Suprapubic skin (tissue), 4 donors: ENCODE results near the gene TMEM44. TPM values are rescaled to one million over a fixed set of nuclear protein-coding genes. Genes with fewer than 3 reads are reported as not detected.
"Not testable (repeated sequence)": the region's sequence is repeated elsewhere in the genome, so short reads cannot be mapped to it uniquely, and the experiment has no call there.

Source experiments
- DNase-seq, 2 donors: peaks; one replicate each; pipeline ENCODE4 v3.0.0-alpha.2; 2019; ENCODE audit warnings: low spot score in 2 of 2
- H3K27ac ChIP-seq: fragments of 200-600 bp; sonication (generic); one replicate; pipeline ENCODE4 v1.5.1; 2019
- H3K27me3 ChIP-seq: fragments of 200-600 bp; sonication (generic); one replicate; pipeline ENCODE4 v1.5.1; 2019
- H3K36me3 ChIP-seq: fragments of 200-600 bp; sonication (generic); one replicate; pipeline ENCODE4 v1.5.1; 2019
- H3K4me1 ChIP-seq: fragments of 200-600 bp; sonication (generic); one replicate; pipeline ENCODE4 v1.5.1; 2019
- H3K4me3 ChIP-seq: fragments of 200-600 bp; sonication (generic); one replicate; pipeline ENCODE4 v1.5.1; 2019; ENCODE audit warnings: mild to moderate bottlenecking
- H3K9me3 ChIP-seq: fragments of 200-600 bp; sonication (generic); one replicate; pipeline ENCODE4 v1.5.1; 2019
- EP300 ChIP-seq: sonication (generic); formaldehyde crosslinking; IDR thresholded peaks from one replicate; pipeline ENCODE4 v1.6.1; 2017; ENCODE audit warnings: antibody characterized with exemption
- POLR2A ChIP-seq, 2 donors: fragments of 450-650 bp; IDR thresholded peaks; one replicate each; pipeline ENCODE4 v1.6.1; 2017; ENCODE audit warnings: antibody characterized with exemption in 2 of 2, mild to moderate bottlenecking in 2 of 2, moderate library complexity in 2 of 2
- POLR2AphosphoS5 ChIP-seq, 3 donors: sonication (generic); formaldehyde crosslinking; IDR thresholded peaks; one replicate each; pipeline ENCODE4 v1.6.1; 2017; ENCODE audit warnings: antibody characterized with exemption in 3 of 3
- WGBS: methylation state at CpG from one replicate; pipeline ENCODE4 v1.1.5; 2018; 5-methylcytosine and 5-hydroxymethylcytosine counted together
- total RNA-seq, 4 donors: library from RNA; depleted of rRNA; stranded (reverse); fragments of >200 nt; gene quantifications; one replicate each; pipeline ENCODE4 v1.1.0, GENCODE V29; 2016
- TF ChIP-seq, protein P1 (sequence below), 2 donors: fragments of 200-600 bp in 1 of 2; fragments of 450-650 bp in 1 of 2; sonication (generic) in 1 of 2; IDR thresholded peaks; one replicate each; pipeline ENCODE4 v1.5.1; 2016 to 2019; ENCODE audit warnings: antibody characterized with exemption in 2 of 2, mild to moderate bottlenecking in 1 of 2, moderate library complexity in 1 of 2

TMEM44 gene
- total RNA-seq, 4 donors from 2014 or later = 1.5 to 8.2 (median 4.7) TPM

DNA sequence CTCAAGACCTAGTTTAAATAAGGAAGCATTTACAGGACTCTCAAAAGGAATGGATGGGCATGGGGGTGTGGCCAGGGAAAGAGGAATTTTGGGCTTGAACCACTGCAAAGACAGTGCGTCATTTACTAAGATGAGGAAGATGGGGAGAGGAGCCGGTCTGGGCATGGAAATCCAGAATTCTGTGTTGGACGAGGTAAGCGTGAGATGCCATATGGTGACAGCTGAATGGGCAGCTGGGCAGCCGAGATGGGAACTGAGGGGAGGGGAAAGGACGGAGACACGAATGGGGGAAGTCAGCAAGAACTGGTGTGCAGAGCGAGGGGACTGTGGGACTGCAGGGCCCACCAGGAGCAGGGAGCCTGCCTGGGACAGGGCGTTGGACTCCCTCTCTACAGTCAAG lies 24.2 kb downstream of the TMEM44 start:
- Histone ChIP-seq H3K4me1 (no peaks in the 10 kb centered on the region), H3K27me3 (no peaks in the 10 kb centered on the region), H3K9me3 (no peaks in the 10 kb centered on the region), H3K27ac (no peak overlapping the region), H3K36me3 (peaks cover 13% of the 10 kb centered on the region), H3K4me3 (no peak overlapping the region)
- whole genome bisulfite sequencing = 89% methylated on average over 9 of the region's 9 CpGs
- no peak for DNase-seq
- TF ChIP-seq EP300 (no peak), POLR2A (IDR thresholded peaks at IDR 0.05) (no peak), POLR2AphosphoS5 (IDR thresholded peaks at IDR 0.05) (no peak)
- TF ChIP-seq, protein P1, sequence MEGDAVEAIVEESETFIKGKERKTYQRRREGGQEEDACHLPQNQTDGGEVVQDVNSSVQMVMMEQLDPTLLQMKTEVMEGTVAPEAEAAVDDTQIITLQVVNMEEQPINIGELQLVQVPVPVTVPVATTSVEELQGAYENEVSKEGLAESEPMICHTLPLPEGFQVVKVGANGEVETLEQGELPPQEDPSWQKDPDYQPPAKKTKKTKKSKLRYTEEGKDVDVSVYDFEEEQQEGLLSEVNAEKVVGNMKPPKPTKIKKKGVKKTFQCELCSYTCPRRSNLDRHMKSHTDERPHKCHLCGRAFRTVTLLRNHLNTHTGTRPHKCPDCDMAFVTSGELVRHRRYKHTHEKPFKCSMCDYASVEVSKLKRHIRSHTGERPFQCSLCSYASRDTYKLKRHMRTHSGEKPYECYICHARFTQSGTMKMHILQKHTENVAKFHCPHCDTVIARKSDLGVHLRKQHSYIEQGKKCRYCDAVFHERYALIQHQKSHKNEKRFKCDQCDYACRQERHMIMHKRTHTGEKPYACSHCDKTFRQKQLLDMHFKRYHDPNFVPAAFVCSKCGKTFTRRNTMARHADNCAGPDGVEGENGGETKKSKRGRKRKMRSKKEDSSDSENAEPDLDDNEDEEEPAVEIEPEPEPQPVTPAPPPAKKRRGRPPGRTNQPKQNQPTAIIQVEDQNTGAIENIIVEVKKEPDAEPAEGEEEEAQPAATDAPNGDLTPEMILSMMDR (IDR thresholded peaks at IDR 0.05) = no peak

DNA sequence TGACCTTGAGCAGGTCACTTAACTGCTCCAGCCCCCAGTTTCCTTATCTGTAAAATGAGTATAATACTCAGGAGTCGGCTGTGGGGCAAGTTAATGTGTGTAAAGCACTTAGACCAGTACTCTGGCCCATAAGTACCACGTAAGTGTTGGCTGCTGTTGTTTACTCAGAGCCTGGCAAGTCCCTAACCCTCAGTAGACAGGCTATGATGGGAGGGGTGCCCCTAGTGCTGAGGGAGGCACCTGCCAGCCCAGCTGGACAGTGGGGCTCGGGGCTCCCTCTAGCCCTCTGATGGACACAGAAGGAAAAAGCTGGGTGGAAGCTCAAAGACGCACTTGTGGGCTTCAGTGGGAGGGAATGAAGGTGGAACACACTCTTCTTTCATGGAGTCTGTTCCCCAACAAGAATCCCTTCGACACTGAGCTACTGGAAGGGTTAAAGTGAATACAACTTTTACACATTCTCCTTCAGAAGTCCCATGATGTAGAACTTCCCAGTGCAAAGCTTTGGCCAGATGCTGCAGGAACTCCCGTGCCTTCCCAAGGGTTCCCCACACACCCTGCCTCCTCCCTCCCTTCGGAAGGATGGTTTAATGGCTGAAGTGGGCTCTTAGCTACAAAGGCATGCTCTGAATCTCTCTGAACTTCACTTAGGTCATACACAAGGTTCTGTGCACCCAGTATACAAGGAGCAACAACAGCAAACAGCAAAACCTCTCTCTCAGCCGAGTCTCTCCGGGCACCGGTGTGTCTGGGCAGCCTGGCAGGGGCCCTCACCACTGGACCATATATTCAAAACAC lies 25.4 kb downstream of the TMEM44 start:
- no peak overlapping the region for H3K4me3 ChIP-seq
- no peaks in the 10 kb centered on the region for H3K9me3 ChIP-seq
- H3K4me1 ChIP-seq = no peaks in the 10 kb centered on the region
- no peaks in the 10 kb centered on the region for H3K27me3 ChIP-seq
- 90% methylated on average over 10 of the region's 10 CpGs for WGBS
- H3K27ac ChIP-seq = no peak overlapping the region
- no peak for DNase-seq
- H3K36me3 ChIP-seq = peaks cover 17% of the 10 kb centered on the region
- TF ChIP-seq EP300 (no peak), POLR2A (IDR thresholded peaks at IDR 0.05) (no peak), POLR2AphosphoS5 (IDR thresholded peaks at IDR 0.05) (no peak)
- TF ChIP-seq, protein P1 (IDR thresholded peaks at IDR 0.05) = no peak

DNA sequence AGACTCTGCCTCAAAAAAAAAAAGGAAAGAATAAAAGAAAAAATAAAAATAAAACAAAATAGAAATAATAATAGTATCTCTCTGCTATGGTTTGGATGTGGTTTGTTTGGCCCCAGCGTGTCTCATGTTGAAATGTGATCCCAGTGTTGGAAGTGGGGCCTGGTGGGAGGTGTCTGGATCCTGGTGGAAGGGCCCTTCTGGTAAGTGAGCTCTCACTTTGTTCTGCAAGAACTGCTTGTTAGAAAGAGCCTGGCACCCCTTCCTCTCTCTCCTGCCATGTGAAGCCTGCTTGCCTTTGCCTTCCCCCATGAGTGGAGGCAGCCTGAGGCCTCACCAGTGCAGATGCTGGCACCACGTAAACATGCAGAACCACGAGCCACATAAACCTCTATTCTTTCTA lies 26.3 kb downstream of the TMEM44 start:
- 89% methylated on average over 3 of the region's 3 CpGs for whole genome bisulfite sequencing
- Histone ChIP-seq H3K27ac (no peak overlapping the region), H3K4me1 (no peaks in the 10 kb centered on the region), H3K9me3 (no peaks in the 10 kb centered on the region), H3K36me3 (peaks cover 17% of the 10 kb centered on the region), H3K27me3 (no peaks in the 10 kb centered on the region), H3K4me3 (no peak overlapping the region)
- no peak for DNase-seq
- TF ChIP-seq, protein P1 (IDR thresholded peaks at IDR 0.05) = no peak
- TF ChIP-seq EP300 (no peak), POLR2A (IDR thresholded peaks at IDR 0.05) (no peak), POLR2AphosphoS5 (IDR thresholded peaks at IDR 0.05) (no peak)

DNA sequence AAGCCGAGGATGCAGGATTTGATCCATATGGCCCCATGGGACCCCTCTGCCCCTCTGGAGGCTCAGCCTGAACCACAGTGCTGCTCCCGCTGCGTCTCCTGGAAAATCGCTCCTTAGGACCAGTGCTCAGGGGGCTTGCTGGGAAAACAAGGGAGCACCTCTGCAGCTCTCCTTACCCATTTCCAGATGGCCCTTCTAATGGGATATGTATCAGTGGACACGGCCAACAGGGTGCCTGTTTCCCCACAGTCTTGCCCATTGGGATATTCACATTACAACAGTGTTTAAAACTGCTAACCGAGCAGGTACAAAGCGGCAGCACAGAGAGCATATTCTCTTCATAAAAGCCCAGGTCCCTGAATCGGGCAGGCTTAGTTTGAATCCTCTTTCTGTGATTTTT lies 27.1 kb downstream of the TMEM44 start:
- Histone ChIP-seq H3K36me3 (peaks cover 17% of the 10 kb centered on the region), H3K9me3 (no peaks in the 10 kb centered on the region), H3K4me1 (no peaks in the 10 kb centered on the region), H3K27me3 (no peaks in the 10 kb centered on the region), H3K4me3 (no peak overlapping the region), H3K27ac (no peak overlapping the region)
- WGBS = 100% methylated on average over 7 of the region's 8 CpGs
- no peak for DNase-seq
- TF ChIP-seq, protein P1 (IDR thresholded peaks at IDR 0.05) = no peak

DNA sequence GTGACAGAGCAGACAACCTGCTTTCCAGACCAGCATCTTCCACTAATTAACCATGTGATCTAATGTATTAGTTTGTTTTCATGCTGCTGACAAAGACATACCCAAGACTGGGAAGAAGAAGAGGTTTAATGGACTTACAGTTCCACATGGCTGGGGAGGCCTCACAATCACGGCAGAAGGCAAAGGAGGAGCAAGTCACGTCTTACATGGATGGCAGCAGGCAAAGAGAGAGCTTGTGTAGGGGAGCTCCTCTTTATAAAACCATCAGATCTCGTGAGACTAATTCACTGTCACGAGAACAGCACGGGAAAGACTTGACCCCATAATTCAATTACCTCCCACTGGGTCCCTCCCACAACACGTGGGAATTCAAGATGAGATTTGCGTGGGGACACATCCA lies 27.9 kb downstream of the TMEM44 start:
- H3K27me3 ChIP-seq, H3K4me3 ChIP-seq, DNase-seq, H3K9me3 ChIP-seq, H3K27ac ChIP-seq, H3K4me1 ChIP-seq: not testable (repeated sequence)
- WGBS = 87% methylated on average over 7 of the region's 7 CpGs
- H3K36me3 ChIP-seq = peaks cover 17% of the 10 kb centered on the region

DNA sequence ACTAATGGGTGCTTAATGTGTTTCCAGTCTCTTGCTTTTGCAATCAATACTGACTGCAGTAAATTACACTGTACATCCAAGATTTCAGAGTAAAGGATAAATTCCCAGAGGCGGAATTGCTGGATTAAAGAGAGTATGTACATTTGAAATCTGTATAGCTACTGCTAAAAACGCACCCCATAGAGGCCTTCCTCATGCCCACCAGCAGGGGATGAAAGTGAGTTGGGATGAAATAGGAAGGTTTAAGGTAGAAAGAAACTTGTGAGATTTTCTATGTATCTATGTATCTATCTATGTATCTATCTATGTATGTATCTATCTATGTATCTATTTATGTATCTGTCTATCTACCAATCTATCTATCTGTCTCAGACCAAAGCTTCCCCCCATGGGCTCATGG lies 28.4 kb downstream of the TMEM44 start:
- Histone ChIP-seq H3K36me3 (peaks cover 16% of the 10 kb centered on the region), H3K27ac (no peak overlapping the region), H3K27me3 (no peaks in the 10 kb centered on the region), H3K4me1 (no peaks in the 10 kb centered on the region), H3K9me3 (no peaks in the 10 kb centered on the region), H3K4me3 (no peak overlapping the region)
- TF ChIP-seq, protein P1 (IDR thresholded peaks at IDR 0.05) = peak in 1 of 2 donors; percentile 8
- no peak for TF ChIP-seq POLR2AphosphoS5 (IDR thresholded peaks at IDR 0.05)
- DNase-seq = no peak
- 89% methylated on average over 2 of the region's 2 CpGs for WGBS
